ENCODE measurements around the gene RNF151.
"Not testable (repeated sequence)": the region's sequence is repeated elsewhere in the genome, so short reads cannot be mapped to it uniquely, and the experiment has no call there.

Gene RNF151

GRCh38 chr16:1960665-1961630, 5.7 kb upstream of the RNF151 start:
- DNase-seq, result no peak

GRCh38 chr16:1961651-1962067, 5.0 kb upstream of the RNF151 start:
- no peak for DNase-seq

- DNase-seq, result not testable (repeated sequence)
Observed at GRCh38 chr16:1962161-1963153, 4.2 kb upstream of the RNF151 start.

GRCh38 chr16:1963806-1964505, 2.7 kb upstream of the RNF151 start:
- no peak for DNase-seq

- peak; percentile 98 for DNase-seq
Observed at GRCh38 chr16:1964506-1965395, 1.9 kb upstream of the RNF151 start, which contains the start of gene RPS2. TSS of gene RPS2 (minus strand) at chr16:1964826. CDS start at chr16:1964625, 201 bp downstream.

GRCh38 chr16:1965396-1966001, 1.2 kb upstream of the RNF151 start:
- no peak for DNase-seq

GRCh38 chr16:1968146-1968953, 1.7 kb downstream of the RNF151 start:
- DNase-seq, result no peak

- DNase-seq, result peak; percentile 97
Observed at GRCh38 chr16:1971796-1972489, 5.3 kb downstream of the RNF151 start, which contains the start of gene TBL3. TSS of gene TBL3 (plus strand) at chr16:1972053. CDS start at chr16:1972165, 112 bp downstream.

GRCh38 chr16:1972490-1972877, 5.8 kb downstream of the RNF151 start:
- no peak for DNase-seq

GRCh38 chr16:1973461-1974156, 7.0 kb downstream of the RNF151 start:
- no peak for DNase-seq

GRCh38 chr16:1974157-1975070, 7.8 kb downstream of the RNF151 start:
- DNase-seq, result no peak

GRCh38 chr16:1975432-1976215, 9.0 kb downstream of the RNF151 start:
- DNase-seq, result no peak

- DNase-seq, result no peak
Observed at GRCh38 chr16:1976216-1976520, 9.5 kb downstream of the RNF151 start.

- DNase-seq, result no peak
Observed at GRCh38 chr16:1976951-1977874, 10.6 kb downstream of the RNF151 start.

- DNase-seq, result no peak
Observed at GRCh38 chr16:1977875-1978268, 11.2 kb downstream of the RNF151 start.

All from activated gamma-delta T cell treated with Interleukin-2 at 50 U/mL for 16 hours (primary cell).